Hematopoietic multipotent progenitor cell treated with erythropoietin and hydrocortisone succinate and interleukin-3 and kit ligand, for 6 days (in vitro differentiated cells): ENCODE results near the gene NLRC5.
A peak's percentile ranks its signal among the peaks of the same experiment; 100 is the strongest.

Experiments
- DNase-seq: peaks from one replicate; pipeline ENCODE4 v3.0.0-alpha.2; 2015

The NLRC5 gene

GRCh38 chr16:57027067-57027466, 37.7 kb downstream of the NLRC5 start:
- DNase-seq: no peak

GRCh38 chr16:57028086-57028485, 38.7 kb downstream of the NLRC5 start:
- DNase-seq: no peak

- no peak for DNase-seq
Measured at GRCh38 chr16:57029161-57030160, 40.1 kb downstream of the NLRC5 start.

- DNase-seq: no peak
Measured at GRCh38 chr16:57030346-57030902, 41.1 kb downstream of the NLRC5 start.

GRCh38 chr16:57031156-57031555, 41.8 kb downstream of the NLRC5 start:
- peak; percentile 72 for DNase-seq

- no peak for DNase-seq
Measured at GRCh38 chr16:57032346-57032745, 43.0 kb downstream of the NLRC5 start.

GRCh38 chr16:57032931-57033330, 43.6 kb downstream of the NLRC5 start:
- no peak for DNase-seq

- DNase-seq: no peak
Measured at GRCh38 chr16:57036315-57036714, 47.0 kb downstream of the NLRC5 start.

- peak; percentile 14 for DNase-seq
Measured at GRCh38 chr16:57036945-57037344, 47.6 kb downstream of the NLRC5 start.

- no peak for DNase-seq
Measured at GRCh38 chr16:57038166-57038565, 48.8 kb downstream of the NLRC5 start.

- peak; percentile 75 for DNase-seq
Measured at GRCh38 chr16:57039148-57039812, 49.9 kb downstream of the NLRC5 start.

- DNase-seq: peak; percentile 11
Measured at GRCh38 chr16:57041182-57042156, 52.1 kb downstream of the NLRC5 start.

- no peak for DNase-seq
Measured at GRCh38 chr16:57042157-57043111, 53.1 kb downstream of the NLRC5 start.

- DNase-seq: no peak
Measured at GRCh38 chr16:57043248-57043647, 53.9 kb downstream of the NLRC5 start.

GRCh38 chr16:57044931-57045693, 55.8 kb downstream of the NLRC5 start:
- DNase-seq: no peak

GRCh38 chr16:57045694-57046381, 56.5 kb downstream of the NLRC5 start:
- DNase-seq: peak; percentile 84

GRCh38 chr16:57048095-57048494, 58.7 kb downstream of the NLRC5 start:
- no peak for DNase-seq

GRCh38 chr16:57049678-57050077, 60.3 kb downstream of the NLRC5 start:
- DNase-seq: no peak

- no peak for DNase-seq
Measured at GRCh38 chr16:57051696-57052228, 62.4 kb downstream of the NLRC5 start.

- DNase-seq: no peak
Measured at GRCh38 chr16:57053206-57053605, 63.8 kb downstream of the NLRC5 start.
